ENCODE measurements around the gene DOK3. TPM values are rescaled to one million over a fixed set of nuclear protein-coding genes. Genes with fewer than 3 reads are reported as not detected.
A peak's percentile ranks its signal among the peaks of the same experiment; 100 is the strongest.
"Not testable (repeated sequence)": the region's sequence is repeated elsewhere in the genome, so short reads cannot be mapped to it uniquely, and the experiment has no call there.

Gene DOK3
- total RNA-seq, 1 experiment from 2014 or later = 1.2 TPM

DNA sequence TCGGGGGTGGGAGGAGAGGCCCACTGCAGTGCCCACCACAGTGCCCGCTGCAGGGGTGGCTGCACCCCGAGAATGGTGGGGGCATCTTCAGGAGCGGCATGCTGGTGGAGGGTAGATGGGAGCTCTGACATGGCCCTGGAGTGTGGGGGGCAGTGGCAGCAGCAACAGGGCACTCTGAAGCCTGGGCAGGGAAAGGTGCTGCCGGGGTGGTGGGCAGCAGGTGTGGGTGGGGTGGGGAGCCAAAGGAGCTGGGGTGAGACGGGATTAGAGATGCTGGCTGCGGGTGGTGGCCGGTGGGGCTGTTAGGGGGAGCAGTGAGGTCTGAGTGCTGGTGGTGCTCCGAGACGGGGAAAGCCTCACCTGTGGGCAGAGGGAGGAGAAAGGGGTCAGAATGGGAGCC lies 26.8 kb upstream of the DOK3 start:
- DNase-seq (ENCODE audit: extremely low read depth, low read depth) = no peak

DNA sequence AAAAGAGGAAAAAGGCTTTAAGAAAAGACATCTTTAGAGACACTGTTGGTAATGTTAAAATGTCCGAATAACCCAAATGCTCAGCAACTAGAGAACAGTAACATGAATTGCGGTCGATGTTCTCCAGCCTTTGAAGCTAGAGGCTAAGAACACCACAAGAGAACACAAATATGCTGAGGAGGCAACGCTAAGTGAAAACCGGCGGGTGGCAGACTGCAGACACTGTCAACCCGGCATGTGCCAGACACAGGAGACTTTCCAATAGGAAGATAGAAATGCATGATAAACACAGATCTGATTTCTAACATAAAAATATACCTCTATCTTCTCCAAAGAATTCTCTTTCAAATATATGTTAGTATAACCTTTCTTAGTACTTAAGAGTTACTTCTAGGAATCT lies 25.5 kb upstream of the DOK3 start:
- DNase-seq (ENCODE audit: extremely low read depth, low read depth) = no peak

DNA sequence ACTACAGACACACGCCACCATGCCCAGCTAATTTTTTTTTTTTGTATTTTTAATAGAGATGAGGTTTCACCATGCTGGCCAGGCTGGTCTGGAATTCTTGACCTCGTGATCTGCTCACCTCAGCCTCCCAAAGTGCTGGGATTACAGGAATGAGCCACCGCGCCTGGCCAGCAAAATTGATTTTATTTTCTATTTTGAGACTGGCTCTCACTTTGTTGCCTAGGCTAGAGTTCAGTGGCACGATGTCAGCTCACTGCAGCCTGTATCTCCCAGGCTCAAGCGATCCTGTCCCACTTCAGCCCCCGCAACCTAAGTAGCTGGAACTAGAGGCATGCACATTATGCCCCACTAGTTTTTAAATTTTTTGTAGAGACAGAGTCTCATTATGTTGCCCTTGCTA lies 24.8 kb upstream of the DOK3 start:
- not testable (repeated sequence) for DNase-seq (ENCODE audit: extremely low read depth, low read depth)

DNA sequence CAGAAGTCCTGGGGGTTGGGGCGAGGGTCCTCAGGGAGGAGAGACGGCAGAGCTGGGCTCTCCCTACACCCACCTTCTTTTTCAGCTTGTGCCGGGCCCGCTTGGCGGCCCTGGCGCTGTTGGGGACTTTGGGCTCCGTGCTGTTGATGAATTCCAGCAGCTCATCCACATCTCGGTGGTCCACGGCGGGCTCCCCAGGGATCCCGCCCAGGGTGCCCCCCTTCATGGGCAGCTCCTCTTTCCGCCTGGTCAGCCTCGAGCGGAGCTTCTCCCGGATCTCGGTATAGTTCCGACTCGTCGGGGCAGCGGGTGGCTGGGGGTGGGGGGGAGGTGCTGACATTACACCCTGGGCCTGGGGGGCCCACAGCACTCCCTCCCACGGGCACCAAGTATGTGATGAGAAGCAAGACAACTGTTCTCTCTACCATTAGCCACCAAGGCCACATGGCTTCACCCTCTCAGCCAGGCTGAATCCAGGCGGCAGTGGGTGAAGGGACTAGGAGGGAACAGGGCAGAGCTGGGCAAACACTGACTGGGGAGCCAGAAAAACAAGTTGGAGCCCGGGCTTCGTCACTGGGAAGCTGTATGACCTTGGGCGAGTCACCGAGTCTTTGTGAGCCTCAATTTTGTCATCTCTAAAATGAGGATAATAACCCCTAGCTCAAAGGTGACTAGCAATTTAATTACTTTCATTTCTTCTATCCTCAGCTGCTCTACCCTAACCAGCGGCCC lies 21.7 kb upstream of the DOK3 start:
- no peak for DNase-seq (ENCODE audit: extremely low read depth, low read depth)

DNA sequence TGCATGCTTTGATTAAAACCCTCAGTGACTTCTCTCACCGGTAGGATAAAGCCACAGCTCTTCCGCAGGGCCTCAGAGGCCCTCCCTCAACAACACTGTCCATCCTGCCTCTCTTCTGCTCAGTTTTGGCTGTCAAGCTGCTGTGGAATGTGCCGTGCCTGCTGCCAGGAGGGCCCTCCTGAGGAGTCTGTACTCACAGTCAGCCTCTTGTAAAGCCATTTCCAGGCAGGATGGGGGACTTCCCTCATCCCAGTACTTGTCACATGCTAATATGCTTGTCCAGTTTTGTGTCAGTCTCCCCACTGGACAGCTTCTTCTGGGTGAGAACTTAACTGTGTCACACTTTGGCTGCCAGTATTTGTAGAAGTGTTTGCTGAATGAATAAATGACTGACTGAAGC lies 21.0 kb upstream of the DOK3 start:
- no peak for DNase-seq (ENCODE audit: extremely low read depth, low read depth)

DNA sequence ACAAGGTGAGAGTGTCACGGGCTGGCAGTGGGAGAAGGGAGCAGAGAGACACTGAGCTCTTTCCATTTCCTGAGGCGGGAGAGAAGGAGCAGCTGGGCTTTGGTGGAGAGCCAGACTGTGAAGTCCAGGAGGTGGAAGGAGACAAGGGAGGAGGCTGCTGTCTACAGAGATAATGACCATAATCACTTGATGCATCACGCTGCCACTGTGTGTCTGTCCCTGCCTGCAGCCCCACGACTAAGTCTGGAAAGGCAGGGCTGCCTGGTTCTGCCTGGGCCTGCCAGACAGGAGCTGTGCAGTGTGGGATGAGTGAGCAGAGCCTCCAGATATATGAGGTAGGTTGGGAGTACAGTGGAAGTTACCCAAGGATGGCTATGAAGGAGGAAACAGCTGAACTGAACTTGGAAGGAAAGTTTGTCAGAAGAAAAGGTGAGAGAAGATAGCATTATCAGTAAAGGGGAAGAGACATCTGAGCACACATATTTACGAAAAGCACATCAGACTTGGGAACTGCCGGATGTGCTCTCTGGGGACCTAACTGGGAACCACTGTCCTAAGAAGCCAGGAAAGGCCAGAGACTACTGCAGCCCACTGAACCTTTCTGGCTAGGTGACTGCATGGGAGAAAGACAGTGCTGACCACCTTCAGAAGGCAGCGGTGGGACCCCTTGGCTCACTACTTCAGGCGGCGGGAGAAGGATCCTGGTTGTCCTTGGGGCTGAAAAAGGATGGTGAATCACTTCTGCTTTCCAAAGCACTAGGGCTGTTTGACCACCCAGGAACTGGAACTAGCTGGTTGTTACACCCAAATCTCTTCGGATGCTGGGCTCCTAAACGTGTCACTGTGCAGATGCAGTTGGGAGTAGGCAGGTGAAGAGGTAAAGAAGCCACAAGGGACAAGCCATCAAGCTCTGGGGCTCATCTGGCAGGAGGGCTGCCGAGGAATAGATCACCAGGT lies 19.9 kb upstream of the DOK3 start:
- DNase-seq (ENCODE audit: extremely low read depth, low read depth) = no peak

DNA sequence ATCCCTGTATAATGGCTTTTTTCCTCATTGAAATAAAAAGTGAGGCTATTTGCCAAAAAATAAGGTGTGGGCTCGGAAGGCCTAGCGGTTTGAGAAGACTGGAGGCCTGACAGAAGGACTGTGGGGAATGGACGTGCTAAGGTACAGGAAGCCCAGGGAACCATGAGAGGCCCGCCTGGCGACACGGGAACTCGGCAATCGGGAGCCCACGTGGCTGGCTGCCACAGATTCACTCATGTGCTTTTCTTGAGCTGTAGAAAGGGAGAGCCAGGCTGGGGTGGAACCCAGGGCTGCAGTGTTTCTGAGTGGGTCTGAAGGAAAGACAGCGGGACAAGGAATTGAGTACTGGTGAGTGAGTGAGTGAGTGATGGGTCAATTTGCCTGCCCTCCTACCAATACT lies 19.0 kb upstream of the DOK3 start:
- DNase-seq (ENCODE audit: extremely low read depth, low read depth) = no peak

DNA sequence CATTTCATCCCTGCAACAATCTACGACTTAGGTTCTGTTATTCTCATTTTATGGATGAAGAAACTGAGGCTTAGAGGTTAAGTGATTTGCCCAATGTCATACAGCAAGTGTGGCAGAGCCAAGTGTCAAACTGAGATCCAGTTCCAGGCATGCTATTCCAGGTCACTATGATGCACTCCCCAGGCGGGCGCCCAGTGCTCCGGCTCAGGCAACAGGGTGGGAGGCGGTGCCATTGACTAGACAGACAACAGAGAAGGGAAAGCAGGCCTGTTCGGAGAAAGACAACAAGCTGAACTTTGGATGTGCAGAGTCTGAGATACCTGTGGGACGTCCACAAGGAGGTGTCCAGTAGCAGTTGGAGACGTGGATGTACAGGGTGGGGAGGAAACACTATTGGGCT lies 18.0 kb upstream of the DOK3 start:
- DNase-seq (ENCODE audit: extremely low read depth, low read depth) = no peak

DNA sequence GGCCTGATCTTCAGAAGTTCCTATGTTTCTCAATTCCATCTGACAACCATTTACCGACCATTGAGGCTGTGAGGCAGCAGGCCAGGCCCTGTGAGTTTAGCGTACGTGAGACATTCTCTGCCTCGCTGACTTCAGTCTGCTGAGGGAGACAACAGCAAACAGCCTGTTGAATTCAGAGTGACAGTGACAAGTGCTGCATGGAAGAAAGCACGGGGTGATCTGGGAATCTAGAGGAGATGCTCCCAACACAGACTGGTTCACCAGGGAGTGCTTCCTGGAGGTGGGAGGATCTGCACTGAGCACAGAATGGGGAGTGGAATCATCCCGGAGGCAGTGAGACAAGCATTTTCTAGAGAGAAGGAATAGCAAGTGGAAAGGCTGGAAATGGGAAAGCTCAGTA lies 17.2 kb upstream of the DOK3 start:
- DNase-seq (ENCODE audit: extremely low read depth, low read depth) = no peak

DNA sequence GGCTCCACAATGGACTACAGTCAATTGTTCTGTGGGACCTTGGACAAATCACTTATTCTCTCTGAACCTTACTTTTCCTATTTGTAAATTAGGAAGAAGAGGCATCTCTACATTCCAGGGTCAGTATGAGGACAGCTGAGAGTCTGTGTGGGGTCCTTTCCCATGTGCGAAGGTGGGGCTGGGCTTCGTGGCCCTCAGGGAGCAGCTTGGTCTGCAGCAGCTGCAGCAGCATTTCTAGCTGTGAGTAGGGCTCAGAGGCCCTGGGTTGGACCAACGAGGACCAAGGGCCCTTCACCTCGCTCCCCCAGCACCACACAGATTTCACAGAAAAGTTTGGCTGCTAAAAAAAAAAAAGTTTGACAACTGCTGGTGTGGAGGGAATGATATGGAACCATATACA lies 16.6 kb upstream of the DOK3 start:
- DNase-seq (ENCODE audit: extremely low read depth, low read depth) = no peak

DNA sequence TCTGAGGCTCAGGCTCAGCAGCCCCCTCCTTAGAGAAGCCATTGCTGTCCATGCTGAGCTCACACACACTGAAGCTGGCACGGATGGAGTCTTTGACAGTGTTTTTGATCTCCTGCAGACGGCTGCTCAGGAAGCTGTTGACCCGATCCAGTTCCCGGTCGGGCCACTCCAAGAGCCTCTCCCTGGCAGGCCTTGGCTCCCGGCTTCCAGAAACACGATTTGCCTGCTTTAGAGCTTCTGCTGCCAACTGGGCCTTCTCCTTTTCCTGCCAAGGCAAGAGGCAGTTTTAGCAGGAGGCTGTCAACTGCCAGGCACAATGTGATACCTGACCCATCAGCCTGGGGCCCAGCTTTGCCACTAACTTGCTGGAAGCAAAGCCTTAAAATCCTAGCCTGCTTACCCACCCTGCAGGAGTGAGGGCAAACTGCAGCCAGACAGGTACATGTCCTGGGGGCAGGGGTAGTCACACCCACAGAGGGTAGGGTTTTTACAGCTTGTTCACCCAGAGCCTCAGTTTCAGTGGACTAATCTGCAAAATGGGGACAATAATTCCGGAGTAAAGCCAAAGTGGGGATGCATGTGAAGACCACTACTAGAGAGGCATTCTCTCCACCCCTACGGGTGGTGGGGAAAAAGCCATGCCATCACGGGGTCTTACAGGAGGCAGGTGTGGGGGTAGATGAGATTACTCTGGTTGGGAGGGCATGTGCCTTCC lies 15.5 kb upstream of the DOK3 start:
- no peak for DNase-seq (ENCODE audit: extremely low read depth, low read depth)

DNA sequence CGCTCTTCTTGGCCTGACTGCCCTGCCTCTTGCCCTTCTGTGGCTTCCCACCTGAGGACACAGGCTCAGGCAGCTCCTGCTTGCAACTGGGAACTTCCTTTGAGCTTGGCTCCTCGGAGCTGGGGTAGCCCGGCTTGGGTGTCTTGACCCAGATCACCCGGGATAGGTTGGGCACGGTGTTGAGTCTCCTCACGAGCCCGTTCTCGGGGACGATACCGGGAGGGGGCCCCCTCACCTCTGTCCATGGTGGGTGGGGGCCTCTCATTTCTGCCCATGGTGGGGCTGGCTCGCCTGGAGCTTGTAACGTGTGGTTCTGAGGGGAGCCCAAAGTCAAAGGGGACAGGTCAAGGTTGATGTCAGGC lies 14.9 kb upstream of the DOK3 start:
- no peak for DNase-seq (ENCODE audit: extremely low read depth, low read depth)

DNA sequence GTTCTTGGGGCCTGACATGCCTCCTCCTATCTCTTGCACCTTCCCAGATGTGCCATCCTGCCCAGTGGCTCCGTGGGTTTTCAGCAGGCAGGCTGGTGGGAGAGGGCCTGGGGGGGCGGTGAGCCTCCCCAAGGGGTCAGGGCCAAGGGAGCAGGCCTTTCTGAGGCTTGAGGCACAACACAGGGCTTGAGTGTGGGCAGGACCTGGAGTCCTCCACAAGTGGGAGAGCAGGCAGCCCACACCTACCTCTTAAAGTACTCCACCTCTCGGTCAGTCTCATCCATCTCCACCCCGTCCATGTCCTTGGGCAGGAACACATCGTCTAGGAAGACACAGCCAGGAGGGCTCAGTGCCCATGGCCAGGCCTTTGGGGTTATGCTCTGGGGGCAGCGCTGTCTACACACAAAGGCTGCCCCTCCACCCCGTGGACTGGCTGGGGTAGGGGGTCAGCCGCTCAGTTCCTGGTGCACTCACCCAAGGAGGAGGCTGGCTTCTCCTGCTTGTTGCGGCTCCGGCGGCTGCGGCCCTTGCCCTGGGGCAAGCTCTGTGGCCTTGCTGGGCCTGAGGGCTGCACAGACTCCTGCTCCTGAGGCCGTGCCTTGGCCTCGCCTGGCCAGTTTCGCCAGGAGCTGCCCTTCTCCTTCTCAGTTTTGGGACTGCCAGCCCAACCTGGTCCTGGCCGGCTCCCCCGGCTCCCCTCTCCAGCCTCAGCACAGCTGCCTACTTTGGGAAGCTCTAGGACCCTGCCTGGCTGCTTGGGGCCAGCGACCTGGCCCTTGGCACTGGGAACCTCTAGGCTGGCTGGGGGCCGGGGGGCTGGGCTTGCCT lies 14.3 kb upstream of the DOK3 start:
- no peak for DNase-seq (ENCODE audit: extremely low read depth, low read depth)

DNA sequence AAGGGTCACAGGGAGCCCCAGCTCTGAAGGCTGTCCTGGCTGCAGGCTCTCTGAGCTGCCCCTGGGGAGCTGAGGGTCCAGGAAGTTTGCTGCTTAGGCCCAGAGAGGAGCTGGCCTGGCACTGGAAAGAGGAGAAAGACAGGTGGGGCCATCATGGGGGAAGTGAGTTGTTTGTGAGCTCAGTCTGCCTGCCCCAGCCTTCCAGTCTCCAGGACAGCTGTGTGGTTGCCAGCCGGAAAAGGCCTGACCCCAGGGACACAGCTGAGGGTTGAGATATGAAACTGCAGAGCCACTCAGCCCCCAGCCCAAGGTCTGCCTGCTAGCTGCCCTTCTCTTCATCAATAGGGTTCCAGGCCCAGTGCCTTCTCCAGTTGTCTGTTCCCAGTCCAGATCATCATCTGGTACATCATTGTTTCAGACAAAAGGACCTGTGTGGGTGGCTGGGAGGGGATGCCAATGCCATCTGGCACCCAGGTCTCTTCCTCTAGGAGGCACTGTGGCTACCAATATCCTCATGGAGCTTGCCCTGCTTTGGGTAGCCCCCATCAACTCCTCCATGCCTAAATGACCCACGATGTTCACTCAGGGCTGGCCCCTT lies 11.4 kb upstream of the DOK3 start:
- DNase-seq (ENCODE audit: extremely low read depth, low read depth) = no peak

DNA sequence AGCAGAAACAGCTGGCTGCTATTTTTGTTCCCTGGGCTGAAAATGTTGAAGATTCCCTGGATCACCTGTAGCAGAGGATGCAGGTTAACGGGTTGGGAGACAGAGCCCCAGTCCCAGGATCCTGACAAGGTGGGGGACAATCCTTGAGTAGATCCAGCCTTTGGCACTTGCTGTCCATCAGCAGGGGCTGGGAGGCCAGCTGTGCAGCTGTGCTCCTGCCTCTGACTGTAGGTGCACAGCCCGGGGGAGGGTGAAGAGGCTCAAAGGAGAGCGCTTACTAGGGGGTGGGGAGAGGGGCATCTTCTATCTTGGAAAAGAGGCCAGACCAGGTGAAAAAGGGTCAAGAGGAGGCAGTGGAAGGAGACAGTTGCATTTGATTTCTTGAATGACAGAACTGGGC lies 10.6 kb upstream of the DOK3 start:
- no peak for DNase-seq (ENCODE audit: extremely low read depth, low read depth)

DNA sequence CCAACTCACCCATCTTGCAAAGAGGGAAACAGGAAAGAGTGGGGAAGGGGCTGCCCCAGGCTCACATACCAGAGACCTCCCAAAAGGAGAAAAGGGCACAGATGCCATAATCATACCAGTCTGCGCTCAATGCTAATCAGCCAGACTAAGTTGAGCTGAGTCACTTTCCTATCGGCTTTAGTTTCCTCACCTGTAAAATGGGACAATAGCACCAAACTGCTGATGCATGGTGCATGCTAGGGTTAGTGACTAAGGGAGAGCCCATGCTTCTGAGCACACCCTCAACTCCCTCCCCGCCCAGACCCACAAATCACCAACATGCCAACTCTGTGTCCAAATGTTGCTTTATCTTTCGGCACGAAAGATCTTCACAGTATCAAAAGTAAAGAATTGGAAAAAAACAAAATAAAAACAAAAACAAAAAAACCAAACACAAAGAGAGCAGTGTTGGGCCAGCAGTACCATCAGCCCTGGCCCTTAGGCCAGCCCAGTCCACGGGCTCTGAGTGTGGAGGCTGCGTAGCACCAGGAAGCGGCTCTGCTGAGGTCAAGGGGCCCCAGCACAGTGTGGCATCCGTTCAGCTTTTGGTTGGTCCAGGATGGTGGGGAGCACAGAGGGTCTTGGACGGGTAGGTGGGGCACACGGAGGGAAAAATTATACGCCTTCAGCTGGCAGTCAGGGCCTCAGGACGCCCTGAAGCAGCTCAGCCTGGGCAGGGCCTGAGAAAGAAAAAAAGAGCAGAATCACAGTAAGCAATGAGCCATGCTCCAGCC lies 10.0 kb upstream of the DOK3 start:
- DNase-seq (ENCODE audit: extremely low read depth, low read depth) = no peak

DNA sequence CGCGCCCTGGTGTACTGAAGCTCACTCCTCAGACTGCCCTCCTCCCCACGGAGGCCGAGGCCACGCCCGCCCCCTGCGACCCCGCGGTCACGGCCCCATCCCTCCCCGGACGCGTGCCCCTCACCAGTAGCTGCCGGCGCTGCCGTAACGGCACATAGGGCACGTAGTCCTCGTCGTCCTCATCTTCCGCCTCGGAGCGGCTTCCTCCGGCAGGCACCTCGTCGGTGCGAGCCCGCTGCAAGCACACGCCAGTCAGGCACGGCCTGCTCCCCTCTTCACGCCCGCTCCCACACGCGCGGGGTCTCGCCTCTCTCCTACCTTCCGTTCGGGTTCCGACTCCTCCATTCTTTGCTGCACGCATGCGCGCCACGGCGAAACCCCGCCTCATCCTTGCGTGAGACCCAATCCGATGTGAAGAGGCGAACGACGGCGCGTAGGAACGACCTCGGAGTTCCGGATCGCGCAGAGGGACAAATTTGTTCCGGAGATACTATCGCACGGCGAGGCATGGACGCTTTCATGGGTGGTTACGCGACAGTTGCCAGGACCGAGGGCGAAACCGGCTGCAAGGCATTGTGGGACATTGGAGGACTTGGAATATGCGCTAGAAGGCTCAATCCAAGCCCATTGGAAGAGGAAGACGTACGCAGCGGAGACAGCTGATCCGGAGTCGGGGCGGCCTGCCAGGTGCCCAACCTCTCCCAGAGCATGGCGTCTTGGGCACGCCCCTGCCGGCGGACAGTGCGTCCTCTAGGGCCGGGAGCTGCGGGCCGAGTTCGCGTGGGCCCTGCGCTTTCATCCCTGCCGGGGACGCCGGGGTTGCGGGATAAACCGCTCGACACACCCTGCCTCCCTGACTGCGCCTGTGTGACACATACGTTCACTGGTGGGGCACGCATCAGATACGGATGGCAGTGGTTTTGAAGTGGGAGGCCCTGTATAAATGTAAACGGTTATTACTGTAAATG lies 7.3 kb upstream of the DOK3 start, which contains the start of gene DDX41:
Gene DDX41 (minus strand): TSS at position 361 of the 968 bp plus-strand sequence. CDS start 16 bp downstream, at position 345.
- DNase-seq (ENCODE audit: extremely low read depth, low read depth) = peak; percentile 99

DNA sequence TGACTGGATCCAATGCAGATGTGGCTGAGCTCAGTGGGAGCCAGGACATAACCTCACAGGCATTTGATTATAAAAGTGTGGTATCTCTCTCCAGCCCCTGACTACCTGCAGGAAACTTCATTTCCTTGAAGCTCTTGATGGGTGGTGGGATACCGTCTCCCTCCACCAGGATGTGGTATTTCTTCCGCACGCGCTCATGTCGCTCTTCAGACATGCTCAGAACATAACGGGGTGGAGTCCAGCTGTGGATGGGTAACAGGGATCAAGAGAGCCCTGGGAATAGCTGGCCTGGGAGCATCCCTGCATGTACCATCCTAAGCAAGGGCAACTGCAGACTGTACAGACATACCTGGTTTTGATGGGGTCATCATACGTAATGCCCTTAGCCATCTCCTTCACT lies 6.0 kb upstream of the DOK3 start:
- no peak for DNase-seq (ENCODE audit: extremely low read depth, low read depth)

Data from NCI-H460 (cell line).